ENCODE results near the gene TMEM218. TPM values are rescaled to one million over a fixed set of nuclear protein-coding genes. Genes with fewer than 3 reads are reported as not detected.

TMEM218 gene
- total and polyA plus RNA-seq, 12 donors: 19.3 to 42.3 (median 25.8) TPM

DNA sequence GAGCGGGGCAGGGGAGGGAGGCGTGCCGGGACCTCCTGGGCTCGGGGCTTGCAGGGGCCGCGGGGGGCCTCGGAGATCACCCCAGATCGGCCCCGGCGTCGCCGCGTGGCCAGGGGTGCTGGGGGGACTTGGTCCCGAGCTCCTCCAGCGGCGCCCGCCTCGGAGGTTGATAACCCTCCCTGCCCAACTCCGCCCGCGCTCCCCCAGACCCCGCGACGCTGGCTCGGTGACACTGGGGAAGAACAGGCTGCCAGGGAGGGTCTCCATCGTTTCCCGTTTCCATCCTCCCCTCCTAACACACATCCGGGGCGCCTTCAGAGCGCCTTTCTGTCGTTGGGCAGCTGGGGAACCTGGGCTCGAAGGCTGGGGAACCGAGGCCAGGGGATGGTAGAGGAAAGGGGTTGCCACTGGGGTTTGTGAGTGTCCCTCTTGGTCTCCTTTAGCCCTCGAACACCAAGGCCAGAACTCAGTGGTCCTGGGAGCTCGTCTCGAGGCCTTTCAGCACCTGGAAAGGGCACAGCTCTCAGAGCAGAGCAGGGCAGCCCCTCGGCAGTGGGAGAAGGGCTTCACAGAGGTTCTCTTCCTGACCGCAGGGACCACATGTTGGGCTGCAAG lies 47.9 kb downstream of the TMEM218 start:
- no peaks in the 10 kb centered on the region for H3K9me3 ChIP-seq (replicated peaks in 1 of 3)
- peak overlapping the region; percentile 32 to 72 (median 62) for H3K4me3 ChIP-seq
- WGBS, 4 donors: 2 to 5% (median 4%) methylated on average over 11 to 38 of the region's 38 CpGs
- TF ChIP-seq, protein P1, sequence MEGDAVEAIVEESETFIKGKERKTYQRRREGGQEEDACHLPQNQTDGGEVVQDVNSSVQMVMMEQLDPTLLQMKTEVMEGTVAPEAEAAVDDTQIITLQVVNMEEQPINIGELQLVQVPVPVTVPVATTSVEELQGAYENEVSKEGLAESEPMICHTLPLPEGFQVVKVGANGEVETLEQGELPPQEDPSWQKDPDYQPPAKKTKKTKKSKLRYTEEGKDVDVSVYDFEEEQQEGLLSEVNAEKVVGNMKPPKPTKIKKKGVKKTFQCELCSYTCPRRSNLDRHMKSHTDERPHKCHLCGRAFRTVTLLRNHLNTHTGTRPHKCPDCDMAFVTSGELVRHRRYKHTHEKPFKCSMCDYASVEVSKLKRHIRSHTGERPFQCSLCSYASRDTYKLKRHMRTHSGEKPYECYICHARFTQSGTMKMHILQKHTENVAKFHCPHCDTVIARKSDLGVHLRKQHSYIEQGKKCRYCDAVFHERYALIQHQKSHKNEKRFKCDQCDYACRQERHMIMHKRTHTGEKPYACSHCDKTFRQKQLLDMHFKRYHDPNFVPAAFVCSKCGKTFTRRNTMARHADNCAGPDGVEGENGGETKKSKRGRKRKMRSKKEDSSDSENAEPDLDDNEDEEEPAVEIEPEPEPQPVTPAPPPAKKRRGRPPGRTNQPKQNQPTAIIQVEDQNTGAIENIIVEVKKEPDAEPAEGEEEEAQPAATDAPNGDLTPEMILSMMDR (IDR thresholded peaks at IDR 0.05): no peak
- TF ChIP-seq POLR2A (IDR thresholded peaks at IDR 0.05): no peak
- peak overlapping the region; percentile 74 to 95 (median 90) for H3K27ac ChIP-seq
- no peaks in the 10 kb centered on the region for H3K36me3 ChIP-seq (replicated peaks in 1 of 2)
- no peaks in the 10 kb centered on the region for H3K27me3 ChIP-seq
- intact Hi-C loops (cut with DNase I): no loop called here
- peaks cover 7 to 32% of the 10 kb centered on the region in 2 donors for H3K4me1 ChIP-seq (replicated peaks in 1 of 2)
- peak in 5 of 7 donors; percentile 25 to 52 (median 40) for DNase-seq

DNA sequence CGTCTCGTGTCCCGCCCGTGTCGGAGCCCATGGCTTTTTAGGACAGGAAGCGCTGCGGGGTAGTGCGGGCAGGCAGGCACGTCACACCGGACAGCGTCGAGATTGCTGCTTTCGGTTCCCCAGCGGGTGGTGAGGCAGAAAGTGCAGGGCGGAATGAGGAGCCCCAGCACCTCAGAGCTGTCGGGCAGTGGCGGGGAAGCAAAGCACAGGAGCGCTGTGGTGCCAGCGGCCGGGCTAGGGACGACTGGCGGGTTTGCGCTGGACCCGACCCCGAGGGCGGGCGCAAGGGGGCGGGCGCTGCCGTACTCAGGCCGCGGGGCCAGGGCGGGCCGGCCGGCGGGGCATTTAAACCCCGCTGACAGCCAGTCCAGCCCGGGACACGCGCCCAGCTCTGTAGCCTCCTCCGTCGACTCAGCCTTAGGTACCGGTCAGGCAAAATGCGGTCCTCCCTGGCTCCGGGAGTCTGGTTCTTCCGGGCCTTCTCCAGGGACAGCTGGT lies 48.4 kb downstream of the TMEM218 start, which contains the start of gene SLC37A2:
Gene SLC37A2, plus strand, starts transcription at position 375 of the 498 bp plus-strand sequence. Its CDS starts 63 bp downstream, at position 438.
- peak; percentile 86 to 93 (median 90) for DNase-seq
- 1% methylated on average over 16 to 46 of the region's 46 CpGs; no CpG with 5 or more reads in 1 of the 4 donors for WGBS, 4 donors

DNA sequence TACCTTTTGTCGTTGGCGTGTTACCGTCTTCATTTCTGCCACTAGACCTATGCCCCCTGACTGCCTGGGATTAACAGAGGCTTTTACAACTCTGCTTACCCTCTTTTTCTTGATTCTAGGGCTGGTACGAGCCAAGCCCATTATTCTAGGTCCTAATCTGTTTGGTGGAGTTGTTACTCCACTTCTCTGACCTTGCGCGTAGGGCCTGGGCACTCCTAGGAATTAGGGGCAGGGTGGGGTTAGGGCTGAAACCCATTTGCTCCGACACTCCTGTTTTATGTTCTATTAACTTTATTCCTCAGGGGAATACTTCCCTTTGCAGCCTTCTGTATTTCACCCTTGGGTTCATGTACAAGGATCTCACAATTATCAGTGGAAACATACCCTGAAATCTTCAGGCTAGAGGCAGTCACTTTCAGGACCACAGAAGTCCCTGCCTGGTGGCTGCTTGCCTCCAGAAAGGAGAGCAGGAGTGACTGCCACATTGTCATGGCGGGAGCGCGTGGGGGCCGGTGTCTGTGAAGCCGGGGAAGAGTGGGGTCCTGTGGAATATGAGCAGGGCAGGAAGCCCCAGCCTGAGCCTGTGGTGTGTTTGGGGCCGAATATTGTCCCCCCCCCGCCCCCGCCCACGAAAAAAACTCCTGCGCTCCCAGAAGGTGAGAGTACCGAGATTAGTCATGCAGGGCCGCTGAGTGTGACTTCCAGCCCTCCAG lies 49.1 kb downstream of the TMEM218 start:
- intact Hi-C loops (cut with DNase I): no loop called here
- no peaks in the 10 kb centered on the region for H3K27me3 ChIP-seq
- H3K9me3 ChIP-seq (replicated peaks in 1 of 3): no peaks in the 10 kb centered on the region
- H3K36me3 ChIP-seq (replicated peaks in 1 of 2): no peaks in the 10 kb centered on the region
- peak in 3 of 7 donors; percentile 12 to 50 (median 21) for DNase-seq
- H3K27ac ChIP-seq: peak overlapping the region; percentile 74 to 95 (median 90)
- H3K4me3 ChIP-seq: peak overlapping the region in 3 of 4 donors; percentile 60 to 72 (median 64)
- peaks cover 4 to 20% of the 10 kb centered on the region in 2 donors for H3K4me1 ChIP-seq (replicated peaks in 1 of 2)
- TF ChIP-seq, protein P1 (IDR thresholded peaks at IDR 0.05): no peak
- TF ChIP-seq POLR2A (IDR thresholded peaks at IDR 0.05): no peak
- 34 to 85% (median 41%) methylated on average over 7 to 19 of the region's 19 CpGs for WGBS, 4 donors

More for the DNA sequence above, 48.4 kb downstream of the TMEM218 start, which contains the start of gene SLC37A2:
- Histone ChIP-seq H3K4me1 (replicated peaks in 1 of 2) (peaks cover 4 to 26% of the 10 kb centered on the region in 2 donors), H3K27ac (peak within 1 kb of the TSS; percentile 74 to 95 (median 90)), H3K36me3 (replicated peaks in 1 of 2) (no peaks in the 10 kb centered on the region), H3K27me3 (no peaks in the 10 kb centered on the region), H3K9me3 (replicated peaks in 1 of 3) (no peaks in the 10 kb centered on the region), H3K4me3 (peak within 1 kb of the TSS; percentile 32 to 72 (median 62))
- intact Hi-C loops (cut with DNase I): no loop called here
- TF ChIP-seq, protein P1 (IDR thresholded peaks at IDR 0.05): peak; percentile 9 to 54 (median 36)
- TF ChIP-seq POLR2A (IDR thresholded peaks at IDR 0.05): peak; percentile 83 to 95

DNA sequence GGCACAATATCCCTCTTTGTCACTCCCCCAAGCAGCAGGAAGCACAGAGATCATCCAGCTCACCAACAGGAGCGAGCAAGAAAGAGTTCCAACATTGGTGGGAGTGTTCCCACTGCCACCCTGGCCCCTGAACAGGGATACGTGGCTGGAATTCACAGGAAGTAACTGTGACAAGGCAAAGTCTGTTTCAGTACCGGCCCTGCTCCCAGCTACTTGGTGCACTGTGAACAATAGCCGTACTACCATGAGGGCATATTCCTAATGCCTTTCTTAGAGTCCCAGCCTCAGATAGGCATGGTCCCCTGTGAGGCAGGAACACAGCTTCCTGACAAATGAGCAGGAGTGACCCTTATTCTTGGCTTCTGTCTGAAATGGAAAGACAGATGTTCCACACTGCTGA lies 50.1 kb downstream of the TMEM218 start:
- Histone ChIP-seq H3K27me3 (no peaks in the 10 kb centered on the region), H3K4me1 (replicated peaks in 1 of 2) (peaks cover 4 to 10% of the 10 kb centered on the region in 2 donors), H3K36me3 (replicated peaks in 1 of 2) (no peaks in the 10 kb centered on the region), H3K4me3 (no peak overlapping the region), H3K27ac (no peak overlapping the region), H3K9me3 (replicated peaks in 1 of 3) (no peaks in the 10 kb centered on the region)
- DNase-seq: no peak
- TF ChIP-seq, protein P1 (IDR thresholded peaks at IDR 0.05): no peak
- TF ChIP-seq POLR2A (IDR thresholded peaks at IDR 0.05): no peak
- WGBS, 4 donors: 76 to 88% (median 83%) methylated on average over 4 of the region's 4 CpGs
- intact Hi-C loops (cut with DNase I): no loop called here

Measured in adrenal gland (tissue), 12 donors.